Esophagus squamous epithelium (tissue), 5 donors: Measurements from ENCODE around the gene XK. TPM values are rescaled to one million over a fixed set of nuclear protein-coding genes. Genes with fewer than 3 reads are reported as not detected.

Experiments
- DNase-seq: peaks from one replicate; lab custom pipeline; 2025; lab: John Stamatoyannopoulos, UW
- H3K27ac ChIP-seq, 4 donors: fragments of 200-600 bp; sonication (generic); one replicate each; pipeline ENCODE4 v1.5.1; 2016 to 2019; ENCODE audit warnings: mild to moderate bottlenecking in 1 of 4
- H3K27me3 ChIP-seq, 4 donors: fragments of 200-600 bp; sonication (generic); 1 replicate in 3 of 4; 2 replicates in 1 of 4; pipeline versions ENCODE4 v1.5.1 to v1.6.0; 2017 to 2021; ENCODE audit warnings: antibody characterized with exemption in 1 of 4
- H3K36me3 ChIP-seq, 3 donors: fragments of 200-600 bp; sonication (generic); one replicate each; pipeline ENCODE4 v1.5.1; 2016 to 2019
- H3K4me1 ChIP-seq, 3 donors: fragments of 200-600 bp; sonication (generic); one replicate each; pipeline ENCODE4 v1.5.1; 2017 to 2019
- H3K4me3 ChIP-seq, 4 donors: fragments of 200-600 bp; sonication (generic); 1 replicate in 3 of 4; 2 replicates in 1 of 4; pipeline ENCODE4 v1.5.1; 2016 to 2019; ENCODE audit warnings: mild to moderate bottlenecking in 2 of 4, moderate library complexity in 1 of 4
- H3K9me3 ChIP-seq, 3 donors: fragments of 200-600 bp; sonication (generic); one replicate each; pipeline ENCODE4 v1.5.1; 2016 to 2019
- POLR2A ChIP-seq, 4 donors: fragments of 450-650 bp; IDR thresholded peaks; one replicate each; pipeline ENCODE4 v1.6.1; 2017; ENCODE audit warnings: antibody characterized with exemption in 4 of 4, mild to moderate bottlenecking in 4 of 4, moderate library complexity in 3 of 4
- WGBS, 2 donors: methylation state at CpG; one replicate each; pipeline ENCODE4 v1.1.5; 2018; 5-methylcytosine and 5-hydroxymethylcytosine counted together
- intact Hi-C: fragments of 100-400 bp; cut with DNase I; formaldehyde crosslinking; loops from one replicate; pipeline ENCODE4 v1.15.0; 2022
- total RNA-seq, 4 donors: library from RNA; depleted of rRNA; stranded (reverse); fragments of >200 nt; gene quantifications; one replicate each; pipeline ENCODE4 v1.1.0, GENCODE V29; 2016
- TF ChIP-seq, protein P1 (sequence below), 6 experiments: fragments of 450-650 bp in 4 of 6; fragments of 200-600 bp in 2 of 6; sonication (generic) in 2 of 6; IDR thresholded peaks; one replicate each; pipeline ENCODE4 v1.5.1; 2016 to 2019; ENCODE audit warnings: antibody characterized with exemption in 6 of 6, mild to moderate bottlenecking in 4 of 6, moderate library complexity in 4 of 6
- donor health status: DM: yes; HTN: yes; CAD: no.

Gene XK
- total RNA-seq, 4 donors from 2014 or later, result 2.2 to 3.1 (median 2.7) TPM

DNA sequence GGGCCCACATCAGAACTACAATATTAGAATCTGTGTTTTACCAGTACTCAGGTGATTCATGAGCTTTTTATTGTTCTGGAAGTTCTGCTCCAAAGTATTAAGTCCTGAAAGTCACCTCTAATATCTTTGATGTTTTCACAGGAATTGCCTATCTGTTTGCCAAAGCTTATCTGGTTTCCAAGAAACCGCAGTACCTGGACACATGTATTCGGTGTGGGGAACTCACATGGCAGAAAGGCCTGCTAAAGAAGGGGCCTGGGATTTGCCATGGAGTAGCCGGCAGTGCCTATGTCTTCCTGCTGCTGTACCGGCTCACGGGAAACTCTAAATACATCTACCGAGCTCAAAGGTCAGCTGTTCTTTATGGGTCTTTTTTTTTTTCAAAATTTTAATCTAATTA lies 18.4 kb upstream of the XK start:
- H3K36me3 ChIP-seq, result no peaks in the 10 kb centered on the region
- TF ChIP-seq POLR2A (IDR thresholded peaks at IDR 0.05), result no peak
- TF ChIP-seq, protein P1, sequence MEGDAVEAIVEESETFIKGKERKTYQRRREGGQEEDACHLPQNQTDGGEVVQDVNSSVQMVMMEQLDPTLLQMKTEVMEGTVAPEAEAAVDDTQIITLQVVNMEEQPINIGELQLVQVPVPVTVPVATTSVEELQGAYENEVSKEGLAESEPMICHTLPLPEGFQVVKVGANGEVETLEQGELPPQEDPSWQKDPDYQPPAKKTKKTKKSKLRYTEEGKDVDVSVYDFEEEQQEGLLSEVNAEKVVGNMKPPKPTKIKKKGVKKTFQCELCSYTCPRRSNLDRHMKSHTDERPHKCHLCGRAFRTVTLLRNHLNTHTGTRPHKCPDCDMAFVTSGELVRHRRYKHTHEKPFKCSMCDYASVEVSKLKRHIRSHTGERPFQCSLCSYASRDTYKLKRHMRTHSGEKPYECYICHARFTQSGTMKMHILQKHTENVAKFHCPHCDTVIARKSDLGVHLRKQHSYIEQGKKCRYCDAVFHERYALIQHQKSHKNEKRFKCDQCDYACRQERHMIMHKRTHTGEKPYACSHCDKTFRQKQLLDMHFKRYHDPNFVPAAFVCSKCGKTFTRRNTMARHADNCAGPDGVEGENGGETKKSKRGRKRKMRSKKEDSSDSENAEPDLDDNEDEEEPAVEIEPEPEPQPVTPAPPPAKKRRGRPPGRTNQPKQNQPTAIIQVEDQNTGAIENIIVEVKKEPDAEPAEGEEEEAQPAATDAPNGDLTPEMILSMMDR (IDR thresholded peaks at IDR 0.05), result no peak
- H3K27me3 ChIP-seq, result no peaks in the 10 kb centered on the region
- H3K4me3 ChIP-seq, result no peak overlapping the region
- 87 to 97% methylated on average over 5 to 6 of the region's 6 CpGs for WGBS, 2 donors
- no peak for DNase-seq
- H3K9me3 ChIP-seq, result no peaks in the 10 kb centered on the region
- no peaks in the 10 kb centered on the region for H3K4me1 ChIP-seq
- intact Hi-C loops, result no loop called here
- no peak overlapping the region for H3K27ac ChIP-seq

DNA sequence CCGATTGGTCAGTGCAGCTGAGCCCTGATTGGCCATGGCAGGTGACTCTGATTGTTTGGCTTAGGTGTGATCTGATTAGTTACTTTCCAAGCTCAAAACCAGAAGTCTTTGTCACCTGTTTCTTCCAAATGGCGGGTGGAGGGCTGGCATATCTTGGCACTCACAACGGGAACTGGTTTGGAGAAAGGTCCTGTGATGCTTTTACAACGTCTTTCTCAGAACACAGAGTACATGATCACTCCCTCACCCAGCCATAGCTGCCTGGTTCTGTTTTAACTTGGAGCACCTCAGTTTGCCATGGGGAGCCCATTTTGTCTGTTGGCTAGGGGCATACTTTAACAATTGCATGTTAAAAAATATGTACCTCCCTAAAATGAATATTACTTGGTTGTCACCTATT lies 13.0 kb upstream of the XK start:
- 54 to 80% methylated on average over 1 to 3 of the region's 4 CpGs for whole genome bisulfite sequencing, 2 donors
- TF ChIP-seq, protein P1 (IDR thresholded peaks at IDR 0.05), result no peak
- TF ChIP-seq POLR2A (IDR thresholded peaks at IDR 0.05), result no peak
- intact Hi-C loops, result no loop called here

DNA sequence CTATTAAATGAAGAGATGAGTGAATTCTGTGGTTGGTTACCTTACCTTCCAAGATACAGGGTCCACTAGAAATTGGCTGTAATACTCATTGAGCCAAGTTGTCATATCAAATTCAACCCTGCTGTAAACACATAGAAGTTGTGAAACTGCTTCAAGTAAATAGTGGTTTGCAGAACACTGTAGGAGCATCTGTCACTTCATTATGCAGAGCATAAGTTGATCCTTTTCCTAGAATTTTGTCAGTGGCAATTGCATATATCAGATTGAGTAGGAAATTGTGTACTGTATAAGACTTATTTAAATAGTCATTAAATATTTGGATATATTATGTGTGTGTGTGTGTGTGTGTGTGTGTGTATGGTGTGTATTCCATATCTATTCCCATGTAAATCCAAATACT lies 8.8 kb upstream of the XK start:
- DNase-seq, result no peak

More for the DNA sequence above, 13.0 kb upstream of the XK start:
- Histone ChIP-seq H3K27me3 (no peaks in the 10 kb centered on the region), H3K36me3 (no peaks in the 10 kb centered on the region), H3K4me1 (no peaks in the 10 kb centered on the region), H3K9me3 (no peaks in the 10 kb centered on the region), H3K4me3 (no peak overlapping the region), H3K27ac (no peak overlapping the region)
- no peak for DNase-seq

DNA sequence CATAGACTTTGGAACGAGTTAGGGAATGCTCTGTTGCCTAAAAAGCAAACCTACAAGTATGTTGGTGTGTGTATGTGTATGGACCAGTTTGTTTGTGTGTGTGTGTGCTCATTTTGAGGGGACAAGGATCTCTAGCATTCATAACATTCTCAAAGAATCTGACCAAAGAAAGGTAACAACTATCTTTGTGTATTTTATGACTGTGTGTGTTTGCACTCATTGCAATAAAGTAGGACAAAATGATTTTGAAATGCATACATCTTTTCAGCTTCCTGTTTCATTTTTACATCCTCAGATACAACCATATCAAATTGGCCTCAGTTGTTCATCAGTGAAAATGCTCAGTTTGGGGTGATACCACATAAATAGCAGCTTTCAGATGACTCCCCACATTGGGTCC lies 8.3 kb upstream of the XK start:
- H3K36me3 ChIP-seq, result no peaks in the 10 kb centered on the region
- H3K27me3 ChIP-seq, result no peaks in the 10 kb centered on the region
- TF ChIP-seq, protein P1 (IDR thresholded peaks at IDR 0.05), result no peak
- no peak for TF ChIP-seq POLR2A (IDR thresholded peaks at IDR 0.05)
- H3K27ac ChIP-seq, result no peak overlapping the region
- H3K4me1 ChIP-seq, result no peaks in the 10 kb centered on the region
- no peak overlapping the region for H3K4me3 ChIP-seq
- no peak for DNase-seq
- 26 to 64% methylated on average over 1 of the region's 1 CpG for WGBS, 2 donors
- intact Hi-C loops, result no loop called here
- no peaks in the 10 kb centered on the region for H3K9me3 ChIP-seq

More for the DNA sequence above, 8.8 kb upstream of the XK start:
- Histone ChIP-seq H3K36me3 (no peaks in the 10 kb centered on the region), H3K4me3 (no peak overlapping the region), H3K27me3 (no peaks in the 10 kb centered on the region), H3K4me1 (no peaks in the 10 kb centered on the region), H3K9me3 (no peaks in the 10 kb centered on the region), H3K27ac (no peak overlapping the region)
- TF ChIP-seq, protein P1 (IDR thresholded peaks at IDR 0.05), result no peak
- no peak for TF ChIP-seq POLR2A (IDR thresholded peaks at IDR 0.05)
- intact Hi-C loops, result no loop called here

DNA sequence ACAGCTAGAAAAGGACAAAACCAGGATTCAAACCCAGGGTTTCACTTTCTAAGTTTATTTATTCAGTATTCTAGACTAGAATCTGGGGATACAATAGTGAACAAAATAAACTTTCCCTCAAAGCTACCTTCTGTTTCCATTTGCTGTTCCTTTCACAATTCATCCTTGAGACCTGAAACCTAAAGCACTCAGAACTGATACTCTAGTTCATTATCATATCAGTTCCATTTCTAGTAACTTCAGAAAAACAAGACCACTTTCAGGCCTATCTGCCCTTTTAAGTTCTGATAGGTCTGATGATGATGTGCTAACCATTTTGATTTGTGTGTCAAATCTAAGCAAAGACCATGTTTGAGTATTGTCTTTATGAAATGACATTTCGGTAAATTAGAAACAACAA lies 7.8 kb upstream of the XK start:
- no peaks in the 10 kb centered on the region for H3K9me3 ChIP-seq
- H3K4me1 ChIP-seq, result no peaks in the 10 kb centered on the region
- H3K36me3 ChIP-seq, result no peaks in the 10 kb centered on the region
- intact Hi-C loops, result no loop called here
- TF ChIP-seq, protein P1 (IDR thresholded peaks at IDR 0.05), result no peak
- TF ChIP-seq POLR2A (IDR thresholded peaks at IDR 0.05), result no peak
- H3K4me3 ChIP-seq, result no peak overlapping the region
- WGBS, 2 donors, result 82 to 100% methylated on average over 1 of the region's 1 CpG
- no peak for DNase-seq
- H3K27me3 ChIP-seq, result no peaks in the 10 kb centered on the region
- no peak overlapping the region for H3K27ac ChIP-seq
